ENCODE measurements around the gene CABP2. TPM values are rescaled to one million over a fixed set of nuclear protein-coding genes. Genes with fewer than 3 reads are reported as not detected.

The CABP2 gene
- total and polyA plus RNA-seq, 4 donors, result not detected

DNA sequence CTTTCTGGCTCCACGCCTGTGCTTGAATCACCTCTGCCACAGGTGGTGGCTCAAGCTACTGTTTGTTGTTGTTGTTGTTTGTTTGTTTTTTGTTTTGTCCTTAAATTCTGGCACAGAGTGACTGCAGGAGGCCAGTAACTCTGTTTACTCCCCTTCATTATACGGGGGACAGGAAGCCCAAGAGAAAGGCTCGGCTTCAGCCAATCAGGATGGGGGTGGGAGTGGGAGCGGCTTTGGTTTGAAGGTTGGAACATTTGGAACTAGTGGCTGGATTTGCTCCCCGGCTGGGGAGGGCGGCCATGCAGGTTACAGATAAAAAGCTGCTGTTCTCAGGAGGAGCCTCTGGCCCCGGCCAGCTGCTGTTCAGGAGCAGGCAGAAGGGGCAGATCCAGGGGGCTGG, 19.7 kb upstream of the CABP2 start:
- no peaks in the 10 kb centered on the region for H3K27me3 ChIP-seq (ENCODE audit: control insufficient read depth in 4 of 4, insufficient read depth in 4 of 4, low read length in 3 of 4)
- H3K4me1 ChIP-seq (ENCODE audit: control insufficient read depth in 4 of 4, insufficient read depth in 4 of 4, low read length in 3 of 4), result peaks cover 6 to 9% (median 7%) of the 10 kb centered on the region in 4 donors
- no peak overlapping the region for H3K4me3 ChIP-seq (ENCODE audit: low read depth in 1 of 3, low read length in 3 of 3)
- WGBS, result 70% methylated on average over 7 of the region's 7 CpGs
- no peak for DNase-seq (ENCODE audit: low spot score)
- H3K9ac ChIP-seq (ENCODE audit: low read depth in 1 of 2, low read length in 2 of 2), result no peak overlapping the region
- TF ChIP-seq SP1 (IDR thresholded peaks at IDR 0.05) (peak; percentile 7), FOXA2 (IDR thresholded peaks at IDR 0.05) (no peak), JUND (IDR thresholded peaks at IDR 0.05) (no peak), RXRA (IDR thresholded peaks at IDR 0.05) (no peak)
- TF ChIP-seq, protein P1, sequence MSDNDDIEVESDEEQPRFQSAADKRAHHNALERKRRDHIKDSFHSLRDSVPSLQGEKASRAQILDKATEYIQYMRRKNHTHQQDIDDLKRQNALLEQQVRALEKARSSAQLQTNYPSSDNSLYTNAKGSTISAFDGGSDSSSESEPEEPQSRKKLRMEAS (IDR thresholded peaks at IDR 0.05), result no peak
- TF ChIP-seq, protein P2, sequence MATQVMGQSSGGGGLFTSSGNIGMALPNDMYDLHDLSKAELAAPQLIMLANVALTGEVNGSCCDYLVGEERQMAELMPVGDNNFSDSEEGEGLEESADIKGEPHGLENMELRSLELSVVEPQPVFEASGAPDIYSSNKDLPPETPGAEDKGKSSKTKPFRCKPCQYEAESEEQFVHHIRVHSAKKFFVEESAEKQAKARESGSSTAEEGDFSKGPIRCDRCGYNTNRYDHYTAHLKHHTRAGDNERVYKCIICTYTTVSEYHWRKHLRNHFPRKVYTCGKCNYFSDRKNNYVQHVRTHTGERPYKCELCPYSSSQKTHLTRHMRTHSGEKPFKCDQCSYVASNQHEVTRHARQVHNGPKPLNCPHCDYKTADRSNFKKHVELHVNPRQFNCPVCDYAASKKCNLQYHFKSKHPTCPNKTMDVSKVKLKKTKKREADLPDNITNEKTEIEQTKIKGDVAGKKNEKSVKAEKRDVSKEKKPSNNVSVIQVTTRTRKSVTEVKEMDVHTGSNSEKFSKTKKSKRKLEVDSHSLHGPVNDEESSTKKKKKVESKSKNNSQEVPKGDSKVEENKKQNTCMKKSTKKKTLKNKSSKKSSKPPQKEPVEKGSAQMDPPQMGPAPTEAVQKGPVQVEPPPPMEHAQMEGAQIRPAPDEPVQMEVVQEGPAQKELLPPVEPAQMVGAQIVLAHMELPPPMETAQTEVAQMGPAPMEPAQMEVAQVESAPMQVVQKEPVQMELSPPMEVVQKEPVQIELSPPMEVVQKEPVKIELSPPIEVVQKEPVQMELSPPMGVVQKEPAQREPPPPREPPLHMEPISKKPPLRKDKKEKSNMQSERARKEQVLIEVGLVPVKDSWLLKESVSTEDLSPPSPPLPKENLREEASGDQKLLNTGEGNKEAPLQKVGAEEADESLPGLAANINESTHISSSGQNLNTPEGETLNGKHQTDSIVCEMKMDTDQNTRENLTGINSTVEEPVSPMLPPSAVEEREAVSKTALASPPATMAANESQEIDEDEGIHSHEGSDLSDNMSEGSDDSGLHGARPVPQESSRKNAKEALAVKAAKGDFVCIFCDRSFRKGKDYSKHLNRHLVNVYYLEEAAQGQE (IDR thresholded peaks at IDR 0.05), result no peak
- H3K9me3 ChIP-seq (ENCODE audit: control insufficient read depth in 4 of 4, low read length in 3 of 4), result no peaks in the 10 kb centered on the region
- no peak overlapping the region for H3K27ac ChIP-seq (ENCODE audit: low read depth in 1 of 2, low read length in 2 of 2)
- no peaks in the 10 kb centered on the region for H3K36me3 ChIP-seq (ENCODE audit: control insufficient read depth in 4 of 4, insufficient read depth in 3 of 4, low read depth in 1 of 4, low read length in 3 of 4)

DNA sequence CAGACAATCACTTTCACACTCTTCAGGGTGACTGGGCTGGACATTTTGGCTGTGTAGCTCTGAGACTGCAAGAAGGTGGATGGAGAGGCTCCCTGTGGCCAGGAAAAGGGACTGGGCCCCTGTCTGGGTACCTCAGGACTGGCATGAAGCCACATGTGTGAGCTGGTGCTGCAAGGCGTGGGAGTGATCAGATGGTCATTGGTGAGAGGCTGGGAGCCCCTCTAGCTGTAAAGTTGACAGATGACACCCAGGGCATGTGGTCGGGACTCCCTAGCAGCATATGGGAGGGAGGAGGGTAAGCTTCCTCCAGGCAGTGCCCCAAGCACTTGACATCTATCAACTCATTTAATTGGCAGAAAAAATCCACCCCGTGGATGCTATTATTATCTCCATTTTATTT, 18.9 kb upstream of the CABP2 start:
- H3K36me3 ChIP-seq (ENCODE audit: control insufficient read depth in 4 of 4, insufficient read depth in 3 of 4, low read depth in 1 of 4, low read length in 3 of 4), result no peaks in the 10 kb centered on the region
- WGBS, result 85% methylated on average over 3 of the region's 3 CpGs
- H3K9me3 ChIP-seq (ENCODE audit: control insufficient read depth in 4 of 4, low read length in 3 of 4), result no peaks in the 10 kb centered on the region
- peaks cover 6 to 9% (median 7%) of the 10 kb centered on the region in 4 donors for H3K4me1 ChIP-seq (ENCODE audit: control insufficient read depth in 4 of 4, insufficient read depth in 4 of 4, low read length in 3 of 4)
- H3K9ac ChIP-seq (ENCODE audit: low read depth in 1 of 2, low read length in 2 of 2), result no peak overlapping the region
- no peak overlapping the region for H3K27ac ChIP-seq (ENCODE audit: low read depth in 1 of 2, low read length in 2 of 2)
- no peak overlapping the region for H3K4me3 ChIP-seq (ENCODE audit: low read depth in 1 of 3, low read length in 3 of 3)
- TF ChIP-seq HNF4G (IDR thresholded peaks at IDR 0.05) (no peak), NR2F2 (IDR thresholded peaks at IDR 0.05) (no peak), FOXA1 (IDR thresholded peaks at IDR 0.05) (no peak), TAF1 (conservative IDR thresholded peaks at IDR 0.05) (no peak), RXRA (IDR thresholded peaks at IDR 0.05) (no peak), JUND (IDR thresholded peaks at IDR 0.05) (no peak), SP1 (IDR thresholded peaks at IDR 0.05) (no peak), RAD21 (IDR thresholded peaks at IDR 0.05) (no peak), FOXA2 (IDR thresholded peaks at IDR 0.05) (no peak), GABPA (IDR thresholded peaks at IDR 0.05 in 1 of 2, conservative IDR thresholded peaks at IDR 0.05 in 1 of 2) (no peak)
- TF ChIP-seq, protein P2 (IDR thresholded peaks at IDR 0.05), result no peak
- TF ChIP-seq, protein P3, sequence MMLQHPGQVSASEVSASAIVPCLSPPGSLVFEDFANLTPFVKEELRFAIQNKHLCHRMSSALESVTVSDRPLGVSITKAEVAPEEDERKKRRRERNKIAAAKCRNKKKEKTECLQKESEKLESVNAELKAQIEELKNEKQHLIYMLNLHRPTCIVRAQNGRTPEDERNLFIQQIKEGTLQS (IDR thresholded peaks at IDR 0.05), result no peak
- TF ChIP-seq, protein P4, sequence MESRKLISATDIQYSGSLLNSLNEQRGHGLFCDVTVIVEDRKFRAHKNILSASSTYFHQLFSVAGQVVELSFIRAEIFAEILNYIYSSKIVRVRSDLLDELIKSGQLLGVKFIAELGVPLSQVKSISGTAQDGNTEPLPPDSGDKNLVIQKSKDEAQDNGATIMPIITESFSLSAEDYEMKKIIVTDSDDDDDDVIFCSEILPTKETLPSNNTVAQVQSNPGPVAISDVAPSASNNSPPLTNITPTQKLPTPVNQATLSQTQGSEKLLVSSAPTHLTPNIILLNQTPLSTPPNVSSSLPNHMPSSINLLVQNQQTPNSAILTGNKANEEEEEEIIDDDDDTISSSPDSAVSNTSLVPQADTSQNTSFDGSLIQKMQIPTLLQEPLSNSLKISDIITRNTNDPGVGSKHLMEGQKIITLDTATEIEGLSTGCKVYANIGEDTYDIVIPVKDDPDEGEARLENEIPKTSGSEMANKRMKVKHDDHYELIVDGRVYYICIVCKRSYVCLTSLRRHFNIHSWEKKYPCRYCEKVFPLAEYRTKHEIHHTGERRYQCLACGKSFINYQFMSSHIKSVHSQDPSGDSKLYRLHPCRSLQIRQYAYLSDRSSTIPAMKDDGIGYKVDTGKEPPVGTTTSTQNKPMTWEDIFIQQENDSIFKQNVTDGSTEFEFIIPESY (IDR thresholded peaks at IDR 0.05), result no peak
- TF ChIP-seq, protein P1 (IDR thresholded peaks at IDR 0.05), result no peak
- no peak for DNase-seq (ENCODE audit: low spot score)
- no peaks in the 10 kb centered on the region for H3K27me3 ChIP-seq (ENCODE audit: control insufficient read depth in 4 of 4, insufficient read depth in 4 of 4, low read length in 3 of 4)
